ENCODE results near the gene TRIOBP.

- TF ChIP-seq FOS (IDR thresholded peaks at IDR 0.05; ENCODE audit: low read depth, low read length) (no peak), POLR2A (IDR thresholded peaks at IDR 0.05; ENCODE audit: low read depth, low read length) (no peak), CTCF (conservative IDR thresholded peaks at IDR 0.05; ENCODE audit: low read depth, low read length) (no peak), RFX5 (IDR thresholded peaks at IDR 0.05; ENCODE audit: low read depth, low read length) (no peak)
These were observed 15.8 kb upstream of the TRIOBP start for GRCh38 chr22:37681001-37681424.

Data from IMR-90 (cell line).